NCI-H1694 treated with DMSO at 0.1 percent for 48 hours (cell line): ENCODE results near the gene SNAPC2.
"Not testable (repeated sequence)": the region's sequence is repeated elsewhere in the genome, so short reads cannot be mapped to it uniquely, and the experiment has no call there.

Source experiments
- DNase-seq: peaks from one replicate; lab custom pipeline; 2025; lab: John Stamatoyannopoulos, UW

The SNAPC2 gene

GRCh38 chr19:7888145-7888825, 31.9 kb upstream of the SNAPC2 start, which contains the start of gene LRRC8E:
LRRC8E (plus strand) TSS chr19:7888510; CDS start chr19:7895604, 7,094 bp downstream.
- DNase-seq, result no peak

DNA sequence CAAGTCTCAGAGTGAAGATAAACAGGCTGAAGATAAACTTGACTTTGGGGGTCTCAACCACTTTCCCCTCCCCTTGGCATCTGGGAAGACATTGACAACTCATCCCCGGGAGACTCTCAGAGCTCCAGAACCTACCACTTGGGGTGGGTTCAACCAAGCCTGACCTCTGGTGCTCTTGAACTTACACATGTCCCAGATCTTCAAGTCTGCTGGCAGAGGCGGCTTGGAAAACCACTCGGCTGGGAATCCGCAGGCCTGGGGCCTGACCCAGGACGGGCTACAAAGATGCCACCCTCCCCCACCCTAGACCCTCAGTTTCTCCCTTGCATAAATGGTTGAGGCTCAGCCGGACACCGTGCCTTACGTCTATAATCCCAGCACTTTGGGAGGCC, 31.3 kb upstream of the SNAPC2 start:
- DNase-seq, result no peak

DNA sequence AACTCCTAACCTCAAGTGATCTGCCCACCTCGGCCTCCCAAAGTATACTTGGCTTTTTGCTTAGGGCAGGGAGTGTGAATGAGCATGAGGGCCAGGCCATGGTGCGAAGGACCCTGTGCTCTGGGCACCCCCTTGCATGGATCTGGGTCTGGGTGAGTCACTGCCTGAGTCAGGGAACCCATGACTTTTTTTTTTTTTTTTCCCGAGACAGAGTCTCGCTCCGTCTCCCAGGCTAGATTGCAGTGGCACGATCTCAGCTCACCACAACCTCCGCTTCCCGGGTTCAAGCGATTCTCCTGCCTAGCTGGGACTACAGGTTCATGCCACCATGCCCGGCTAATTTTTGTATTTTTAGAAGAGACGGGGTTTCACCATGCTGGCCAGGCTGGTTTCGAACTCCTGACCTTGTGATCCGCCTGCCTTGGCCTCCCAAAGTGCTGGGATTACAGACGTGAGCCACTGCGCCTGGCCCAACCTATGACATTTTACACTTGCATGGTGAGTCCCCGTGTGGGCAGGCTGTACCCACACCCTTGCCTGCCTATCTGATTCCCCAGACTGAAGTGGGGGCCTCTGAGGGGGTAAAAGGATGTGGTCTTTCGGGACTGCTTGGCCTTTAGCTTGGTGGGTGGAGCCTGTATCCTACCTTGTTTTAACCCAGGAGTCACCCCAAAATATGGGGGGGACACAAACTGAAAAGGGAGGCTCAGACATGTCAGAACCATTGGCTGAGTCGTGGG, 26.6 kb upstream of the SNAPC2 start:
- not testable (repeated sequence) for DNase-seq

GRCh38 chr19:7894612-7895309, 25.4 kb upstream of the SNAPC2 start:
- DNase-seq, result no peak

- no peak for DNase-seq
Observed at GRCh38 chr19:7895565-7895964, 24.6 kb upstream of the SNAPC2 start.

GRCh38 chr19:7897292-7897691, 22.8 kb upstream of the SNAPC2 start:
- no peak for DNase-seq

DNA sequence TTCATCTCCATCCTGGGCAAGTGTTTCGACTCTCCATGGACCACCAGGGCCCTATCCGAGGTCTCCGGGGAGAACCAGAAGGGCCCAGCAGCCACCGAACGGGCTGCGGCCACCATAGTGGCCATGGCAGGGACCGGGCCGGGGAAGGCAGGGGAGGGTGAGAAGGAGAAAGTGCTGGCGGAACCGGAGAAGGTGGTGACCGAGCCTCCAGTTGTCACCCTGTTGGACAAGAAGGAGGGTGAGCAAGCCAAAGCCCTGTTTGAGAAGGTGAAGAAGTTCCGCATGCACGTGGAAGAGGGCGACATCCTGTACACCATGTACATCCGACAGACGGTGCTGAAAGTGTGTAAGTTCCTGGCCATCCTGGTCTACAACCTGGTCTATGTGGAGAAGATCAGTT, 21.2 kb upstream of the SNAPC2 start:
- DNase-seq, result no peak

DNA sequence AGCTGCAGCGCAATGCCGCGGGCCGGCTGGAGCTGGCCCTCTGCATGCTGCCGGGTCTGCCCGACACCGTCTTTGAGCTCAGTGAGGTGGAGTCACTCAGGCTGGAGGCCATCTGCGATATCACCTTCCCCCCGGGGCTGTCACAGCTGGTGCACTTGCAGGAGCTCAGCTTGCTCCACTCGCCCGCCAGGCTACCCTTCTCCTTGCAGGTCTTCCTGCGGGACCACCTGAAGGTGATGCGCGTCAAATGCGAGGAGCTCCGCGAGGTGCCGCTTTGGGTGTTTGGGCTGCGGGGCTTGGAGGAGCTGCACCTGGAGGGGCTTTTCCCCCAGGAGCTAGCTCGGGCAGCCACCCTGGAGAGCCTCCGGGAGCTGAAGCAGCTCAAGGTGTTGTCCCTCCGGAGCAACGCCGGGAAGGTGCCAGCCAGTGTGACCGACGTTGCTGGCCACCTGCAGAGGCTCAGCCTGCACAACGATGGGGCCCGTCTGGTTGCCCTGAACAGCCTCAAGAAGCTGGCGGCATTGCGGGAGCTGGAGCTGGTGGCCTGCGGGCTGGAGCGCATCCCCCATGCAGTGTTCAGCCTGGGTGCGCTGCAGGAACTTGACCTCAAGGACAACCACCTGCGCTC, 20.3 kb upstream of the SNAPC2 start:
- no peak for DNase-seq

GRCh38 chr19:7900401-7900870, 19.7 kb upstream of the SNAPC2 start:
- no peak for DNase-seq

DNA sequence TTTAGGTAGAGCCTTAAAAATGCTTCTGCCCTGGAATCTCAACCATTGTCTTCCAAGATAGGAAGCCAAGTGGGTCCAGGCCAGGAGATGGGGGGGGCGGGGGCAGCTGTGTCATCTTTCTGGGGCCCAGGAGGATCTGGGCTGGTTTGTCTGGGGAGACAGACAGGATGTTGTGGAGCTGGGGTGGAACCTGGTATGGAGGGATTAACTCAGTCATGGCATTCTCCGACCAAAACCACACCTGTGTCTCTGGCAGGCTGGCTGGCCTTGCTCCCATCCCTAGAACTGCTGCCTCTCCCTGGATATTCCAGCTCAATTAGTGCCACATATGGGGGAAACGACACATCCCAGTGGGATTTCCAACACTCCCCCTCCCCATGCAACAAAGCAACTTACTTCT, 19.2 kb upstream of the SNAPC2 start:
- no peak for DNase-seq

DNA sequence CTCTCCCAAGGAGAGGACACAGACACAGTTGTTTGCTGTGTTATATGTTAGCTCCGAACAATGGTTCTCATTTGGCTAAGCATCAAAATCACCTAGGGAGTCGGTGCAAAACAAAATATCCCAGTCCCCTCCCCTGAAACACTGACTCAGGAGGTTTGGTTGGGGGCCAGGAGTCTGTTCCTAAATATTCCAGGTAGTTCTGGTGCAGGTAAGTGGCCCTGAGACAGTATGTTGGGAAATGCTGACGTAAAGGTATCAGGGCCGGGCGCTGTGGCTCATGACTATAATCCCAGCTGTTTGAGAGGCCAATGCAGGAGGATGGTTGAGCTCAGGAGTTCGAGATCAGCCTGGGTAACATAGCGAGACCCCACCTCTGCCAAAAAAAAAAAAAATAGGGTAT, 18.8 kb upstream of the SNAPC2 start:
- DNase-seq, result no peak

- no peak for DNase-seq
Observed at GRCh38 chr19:7902796-7903243, 17.3 kb upstream of the SNAPC2 start.

DNA sequence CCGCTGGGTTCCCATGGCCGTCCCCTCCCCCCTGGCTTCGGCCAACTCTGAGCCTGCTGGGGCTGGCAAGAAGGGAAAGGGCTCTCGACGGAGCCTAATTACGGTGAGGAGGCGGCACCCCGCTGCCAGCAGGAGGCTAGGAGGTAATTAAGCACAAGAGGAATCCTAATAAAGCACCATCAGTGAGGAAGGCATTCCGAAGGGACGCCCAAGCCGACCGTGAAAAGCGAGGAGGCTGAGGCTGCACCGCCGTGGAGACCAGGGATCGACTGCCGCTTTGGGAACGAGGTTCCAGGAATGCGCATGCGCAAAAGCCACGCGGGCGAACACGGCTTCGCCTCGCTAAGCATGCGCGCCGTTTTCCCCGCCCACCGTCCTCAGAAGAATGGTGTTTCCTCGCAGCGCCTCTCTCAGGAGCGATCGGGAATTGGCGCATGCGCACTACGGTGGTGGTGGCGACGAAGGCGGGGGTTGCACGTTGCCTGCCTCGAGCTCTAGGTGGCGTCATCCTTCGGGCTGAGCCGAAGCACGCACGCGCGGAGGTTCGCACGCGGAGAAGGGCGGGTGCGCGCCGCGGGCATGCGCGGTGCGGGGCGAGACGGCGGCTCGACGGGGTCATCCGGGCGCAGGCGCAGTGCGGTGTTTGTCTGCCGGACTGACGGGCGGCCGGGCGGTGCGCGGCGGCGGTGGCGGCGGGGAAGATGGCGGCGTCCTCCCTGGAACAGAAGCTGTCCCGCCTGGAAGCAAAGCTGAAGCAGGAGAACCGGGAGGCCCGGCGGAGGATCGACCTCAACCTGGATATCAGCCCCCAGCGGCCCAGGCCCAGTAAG, 16.7 kb upstream of the SNAPC2 start, which contains the start of gene MAP2K7:
TSS of gene MAP2K7 (plus strand) at position 634 of the 830 bp plus-strand sequence. CDS start at position 702, 68 bp downstream.
- peak; percentile 94 for DNase-seq

DNA sequence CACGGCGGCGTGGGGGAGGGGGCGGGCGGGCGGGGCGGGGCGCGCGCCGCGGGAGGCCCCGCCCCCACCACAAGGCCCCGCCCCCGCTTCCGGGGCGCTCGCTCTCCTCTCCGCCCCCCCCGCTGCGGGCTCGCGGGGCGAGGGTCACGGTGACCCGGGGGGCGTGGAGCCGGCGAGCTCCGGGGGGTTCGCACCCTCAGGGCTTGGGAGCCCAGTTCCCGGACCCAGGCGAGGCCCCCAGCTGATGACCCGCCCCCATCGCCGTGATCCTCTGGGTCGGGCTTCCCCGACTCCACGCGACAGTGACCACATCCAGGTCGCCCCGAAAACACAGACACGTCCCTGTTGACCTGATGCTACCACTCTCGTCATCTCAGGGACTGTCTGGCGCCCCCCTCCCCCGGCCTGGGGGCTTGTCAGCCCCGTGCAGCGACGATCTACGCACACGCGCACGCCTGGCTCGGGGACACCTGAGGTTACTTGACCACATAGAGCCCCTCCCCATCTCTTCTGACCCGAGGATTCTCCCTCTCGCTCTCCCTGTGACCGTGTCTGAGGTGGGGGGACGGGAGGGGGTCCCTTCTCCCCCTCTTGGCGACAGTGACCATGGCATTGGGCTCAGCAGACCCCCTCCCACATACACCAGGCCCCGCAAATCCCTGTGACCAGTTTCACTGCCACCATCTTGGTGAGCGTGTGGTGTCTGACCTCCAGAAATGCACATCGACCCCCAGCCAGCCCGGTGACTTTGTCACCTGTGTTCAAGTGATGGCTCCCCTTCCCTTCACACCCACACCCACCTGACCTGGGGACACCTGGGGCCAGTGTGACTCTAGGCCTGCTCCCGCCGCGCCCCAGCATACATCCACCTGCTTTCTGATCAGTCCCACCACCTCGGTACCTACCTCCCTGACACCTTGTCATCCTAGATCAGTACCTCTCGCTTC, 15.8 kb upstream of the SNAPC2 start:
- no peak for DNase-seq

DNA sequence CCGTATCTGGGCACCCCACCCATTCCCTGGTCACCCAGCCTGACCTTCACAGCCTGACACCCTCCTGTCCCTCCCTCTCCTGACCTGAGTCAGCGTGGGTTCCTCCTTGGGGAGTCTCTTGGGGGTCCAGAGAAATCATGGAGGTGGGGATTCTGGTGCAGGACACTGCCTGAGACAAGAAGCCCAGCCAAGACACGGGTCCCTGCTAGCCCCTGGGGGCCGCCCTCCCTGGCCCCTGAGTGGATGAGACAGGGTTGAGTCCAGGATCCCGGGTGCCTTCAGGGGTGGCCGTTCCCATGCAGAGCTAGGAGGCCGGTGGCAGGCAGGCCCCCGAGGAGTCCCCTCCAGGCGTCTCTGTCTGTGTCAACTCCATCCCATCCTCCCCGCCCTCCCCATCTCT, 14.9 kb upstream of the SNAPC2 start:
- no peak for DNase-seq

- no peak for DNase-seq
Observed at GRCh38 chr19:7905859-7906258, 14.3 kb upstream of the SNAPC2 start.

GRCh38 chr19:7907122-7907521, 13.0 kb upstream of the SNAPC2 start:
- DNase-seq, result no peak

GRCh38 chr19:7907544-7907943, 12.6 kb upstream of the SNAPC2 start:
- DNase-seq, result no peak

GRCh38 chr19:7908078-7908699, 11.9 kb upstream of the SNAPC2 start:
- DNase-seq, result no peak
